Dermis blood vessel endothelial cell (primary cell): ENCODE data around the gene GPR63. TPM values are rescaled to one million over a fixed set of nuclear protein-coding genes. Genes with fewer than 3 reads are reported as not detected.

Experiments used
- DNase-seq: peaks from one replicate; pipeline ENCODE4 v3.0.0; 2010
- total RNA-seq: library from RNA; depleted of rRNA; stranded (reverse); fragments of >200 nt; gene quantifications from 2 replicates; pipeline ENCODE4 v1.2.3, GENCODE V29; 2014

The GPR63 gene
- total RNA-seq, 1 donor from 2014 or later, result under 0.01 TPM

DNA sequence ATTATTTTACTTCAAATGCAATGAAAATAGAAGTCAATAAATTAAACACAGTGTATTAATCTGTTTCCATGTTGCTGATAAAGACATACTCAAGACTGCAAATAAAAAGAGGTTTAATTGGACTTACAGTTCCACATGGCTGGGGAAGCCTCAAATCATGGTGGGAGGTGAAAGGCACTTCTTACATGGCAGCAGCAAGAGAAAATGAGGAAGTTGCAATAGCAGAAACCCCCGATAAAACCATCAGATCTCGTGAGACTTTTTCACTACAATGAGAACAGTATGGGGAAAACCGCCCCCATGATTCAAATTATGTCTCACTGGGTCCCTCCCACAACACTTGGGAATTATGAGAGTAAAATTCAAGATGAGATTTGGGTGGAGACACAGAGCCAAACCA is 82.2 kb downstream of the GPR63 start:
- no peak for DNase-seq

DNA sequence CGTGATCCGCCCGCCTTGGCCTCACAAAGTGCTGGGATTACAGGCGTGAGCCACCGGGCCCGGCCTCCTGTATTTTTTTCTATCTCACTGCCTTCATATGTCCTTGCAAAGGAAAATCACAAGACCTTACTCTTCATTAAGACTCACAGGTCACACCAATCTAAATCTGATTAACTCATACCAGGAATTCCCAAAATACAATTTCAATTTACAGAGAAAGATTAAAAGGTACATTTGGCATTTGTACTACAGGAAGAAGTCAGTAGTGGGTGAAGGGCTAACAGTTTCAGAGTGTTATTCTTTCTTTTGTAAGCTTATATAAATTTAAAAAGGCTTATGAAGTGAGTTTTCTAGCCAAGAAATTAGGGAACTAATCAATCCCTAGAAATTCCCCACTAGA is 87.4 kb downstream of the GPR63 start:
- DNase-seq, result no peak

Other genes starting within 250 kb of the GPR63 start
- 8.0 and 10.2 TPM in 2 replicates for gene NDUFAF4, start 60.4 kb upstream of the GPR63 start, total RNA-seq
- gene KLHL32, start 87.3 kb upstream of the GPR63 start, total RNA-seq, result 0.19 TPM in 1 of 2 replicates, not detected in the other